GM21529 (cell line): ENCODE results near the gene ISOC2.

ENCODE experiments used
- ATAC-seq: cut with Tn5 transposase; IDR thresholded peaks from one replicate; pipeline ENCODE4 v1.9.1; 2021; ENCODE audit not compliant: unreplicated experiment

Gene ISOC2

DNA sequence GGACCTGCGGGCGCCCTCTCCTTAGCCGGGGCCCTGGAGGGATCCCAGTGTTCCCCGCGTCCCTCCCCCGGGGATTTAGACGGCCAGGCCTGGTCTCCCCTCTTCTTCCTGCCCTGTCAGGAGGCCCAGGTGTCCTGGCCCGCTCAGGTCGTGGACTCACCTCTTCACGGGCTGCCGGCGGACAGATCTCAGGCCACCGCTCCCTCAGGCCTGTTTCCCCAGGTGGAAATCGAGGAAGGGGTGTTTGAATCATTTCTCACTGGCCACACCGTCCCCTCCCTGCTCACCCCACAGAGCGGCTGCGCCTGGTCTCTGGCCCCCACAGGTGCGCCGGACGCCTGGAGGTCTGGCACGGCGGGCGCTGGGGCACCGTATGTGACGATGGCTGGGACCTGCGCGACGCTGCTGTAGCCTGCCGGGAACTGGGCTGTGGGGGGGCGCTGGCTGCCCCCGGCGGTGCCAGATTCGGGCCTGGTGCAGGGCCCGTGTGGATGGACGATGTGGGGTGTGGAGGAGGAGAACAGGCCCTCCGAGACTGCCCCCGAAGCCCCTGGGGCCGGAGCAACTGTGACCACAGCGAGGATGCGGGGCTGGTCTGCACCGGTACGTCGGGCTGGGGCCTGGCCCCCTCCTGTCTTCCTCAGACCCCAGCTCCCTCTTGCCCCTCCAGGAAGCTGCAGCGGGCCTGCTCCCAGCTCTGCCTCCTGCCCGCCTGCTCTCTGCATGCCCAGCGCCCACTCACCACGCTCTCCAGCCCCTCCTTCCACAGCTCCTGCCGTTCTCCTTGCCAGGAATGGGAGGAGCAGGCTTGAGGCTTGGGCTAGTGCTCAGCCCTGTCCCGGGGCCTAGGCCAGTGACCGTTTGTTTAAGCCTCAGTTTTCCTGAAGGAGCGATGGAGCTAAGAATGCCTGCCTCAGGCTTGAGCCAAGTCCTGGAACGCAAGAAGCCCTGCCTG is 29.3 kb upstream of the ISOC2 start:
- no peak for ATAC-seq

GRCh38 chr19:55489711-55490477 is 28.5 kb upstream of the ISOC2 start:
- ATAC-seq = no peak

DNA sequence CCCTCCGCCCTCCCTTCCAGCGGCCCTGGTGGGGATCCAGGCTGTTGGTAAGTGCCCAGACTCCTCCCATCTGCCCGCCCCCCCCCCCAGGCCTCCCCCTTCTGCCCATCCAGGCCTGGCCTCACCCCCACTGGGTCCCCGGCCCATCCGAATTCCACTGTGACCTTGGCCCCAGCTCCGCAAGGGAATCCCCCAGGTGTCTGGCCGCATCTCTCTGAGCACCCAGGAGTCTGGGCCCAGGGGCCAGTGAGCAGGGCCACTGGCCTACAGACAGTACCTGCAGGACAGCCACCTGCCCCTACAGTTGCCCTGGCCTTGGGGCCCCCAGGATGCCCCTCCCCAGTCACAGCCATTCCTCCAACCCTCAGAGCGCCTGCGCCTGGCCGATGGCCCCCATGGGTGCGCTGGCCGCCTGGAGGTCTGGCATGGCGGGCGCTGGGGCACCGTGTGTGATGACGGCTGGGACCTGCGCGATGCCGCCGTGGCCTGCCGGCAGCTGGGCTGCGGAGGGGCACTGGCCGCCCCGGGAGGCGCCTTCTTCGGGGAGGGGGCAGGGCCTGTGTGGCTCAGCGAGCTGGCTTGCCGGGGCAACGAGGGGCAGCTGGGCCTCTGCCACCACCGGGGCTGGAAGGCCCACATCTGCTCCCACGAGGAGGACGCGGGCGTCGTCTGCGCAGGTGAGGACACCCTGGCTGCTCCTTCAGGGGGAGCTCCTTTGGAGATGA is 27.7 kb upstream of the ISOC2 start:
- no peak for ATAC-seq

- ATAC-seq = no peak
These were observed 26.7 kb upstream of the ISOC2 start, which contains the start of gene SSC5D for GRCh38 chr19:55487924-55488687. TSS of gene SSC5D (plus strand) at chr19:55488436. CDS start at chr19:55488590, 154 bp downstream.

- no peak for ATAC-seq
These were observed 25.8 kb upstream of the ISOC2 start for GRCh38 chr19:55486971-55487923.

DNA sequence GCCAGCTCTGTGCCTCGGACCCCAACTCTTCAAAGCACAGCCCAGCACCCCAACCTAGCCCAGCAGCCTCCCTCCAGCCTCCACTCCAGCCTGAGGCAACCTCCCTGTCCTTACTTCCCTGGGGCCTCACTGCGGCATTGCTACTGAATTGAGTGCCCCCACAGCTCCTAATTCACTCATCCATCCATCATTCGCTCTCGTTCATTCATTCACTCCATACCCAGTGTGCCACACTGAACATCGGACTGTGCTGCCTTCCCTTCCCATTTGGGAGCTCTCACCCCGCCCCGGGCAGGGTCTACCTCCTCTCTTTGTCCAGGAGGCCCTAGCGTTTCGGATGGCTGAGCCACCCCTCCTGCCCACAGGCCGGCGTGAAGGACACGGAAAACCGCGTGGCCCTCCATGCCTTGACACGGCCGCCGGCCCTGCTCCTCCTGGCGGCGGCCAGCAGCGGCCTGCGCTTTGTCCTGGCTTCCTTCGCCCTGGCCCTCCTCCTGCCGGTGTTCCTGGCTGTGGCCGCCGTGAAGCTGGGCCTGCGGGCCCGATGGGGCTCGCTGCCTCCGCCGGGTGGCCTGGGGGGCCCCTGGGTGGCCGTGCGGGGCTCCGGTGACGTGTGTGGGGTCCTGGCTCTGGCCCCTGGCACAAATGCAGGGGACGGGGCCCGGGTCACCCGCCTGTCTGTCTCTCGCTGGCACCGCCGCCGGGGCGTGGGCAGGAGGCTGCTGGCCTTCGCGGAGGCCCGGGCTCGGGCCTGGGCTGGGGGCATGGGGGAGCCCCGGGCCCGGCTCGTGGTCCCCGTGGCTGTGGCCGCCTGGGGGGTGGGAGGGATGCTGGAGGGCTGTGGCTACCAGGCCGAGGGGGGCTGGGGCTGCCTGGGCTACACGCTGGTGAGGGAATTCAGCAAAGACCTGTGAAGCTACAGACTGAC is 24.9 kb upstream of the ISOC2 start:
- no peak for ATAC-seq

DNA sequence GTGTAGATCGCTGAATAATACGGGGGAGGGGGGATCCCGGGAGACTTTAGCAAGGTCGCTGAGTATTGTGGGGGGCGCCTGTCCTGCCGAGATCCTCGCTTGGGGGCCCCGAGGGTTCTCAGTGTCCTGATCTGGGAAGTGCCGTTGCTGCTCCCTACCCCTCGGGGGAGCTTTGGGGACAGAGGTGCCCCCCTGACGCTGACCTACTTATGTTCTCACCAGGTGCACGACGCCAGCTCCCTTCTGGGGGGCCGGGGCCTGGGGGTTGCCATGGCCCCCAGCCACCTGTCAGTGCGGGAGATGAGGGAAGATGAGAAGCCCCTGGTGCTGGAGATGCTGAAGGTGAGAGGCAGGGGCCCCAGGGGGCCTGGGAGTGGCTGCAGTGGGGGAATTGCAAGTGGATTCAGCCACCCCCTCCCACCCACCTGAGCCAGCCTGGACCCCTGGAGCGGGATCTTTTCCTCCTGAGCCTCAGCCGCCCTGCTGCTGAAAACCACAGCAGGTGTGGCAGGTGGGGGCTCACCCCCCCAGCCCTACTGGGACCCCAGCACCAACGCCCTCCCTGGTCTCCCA is 24.1 kb upstream of the ISOC2 start:
- no peak for ATAC-seq

GRCh38 chr19:55484593-55485438 is 23.4 kb upstream of the ISOC2 start, which contains the start of gene NAT14:
TSS of gene NAT14 (plus strand) at chr19:55485188. CDS start at chr19:55485709, 521 bp downstream.
- peak; percentile 66 for ATAC-seq

DNA sequence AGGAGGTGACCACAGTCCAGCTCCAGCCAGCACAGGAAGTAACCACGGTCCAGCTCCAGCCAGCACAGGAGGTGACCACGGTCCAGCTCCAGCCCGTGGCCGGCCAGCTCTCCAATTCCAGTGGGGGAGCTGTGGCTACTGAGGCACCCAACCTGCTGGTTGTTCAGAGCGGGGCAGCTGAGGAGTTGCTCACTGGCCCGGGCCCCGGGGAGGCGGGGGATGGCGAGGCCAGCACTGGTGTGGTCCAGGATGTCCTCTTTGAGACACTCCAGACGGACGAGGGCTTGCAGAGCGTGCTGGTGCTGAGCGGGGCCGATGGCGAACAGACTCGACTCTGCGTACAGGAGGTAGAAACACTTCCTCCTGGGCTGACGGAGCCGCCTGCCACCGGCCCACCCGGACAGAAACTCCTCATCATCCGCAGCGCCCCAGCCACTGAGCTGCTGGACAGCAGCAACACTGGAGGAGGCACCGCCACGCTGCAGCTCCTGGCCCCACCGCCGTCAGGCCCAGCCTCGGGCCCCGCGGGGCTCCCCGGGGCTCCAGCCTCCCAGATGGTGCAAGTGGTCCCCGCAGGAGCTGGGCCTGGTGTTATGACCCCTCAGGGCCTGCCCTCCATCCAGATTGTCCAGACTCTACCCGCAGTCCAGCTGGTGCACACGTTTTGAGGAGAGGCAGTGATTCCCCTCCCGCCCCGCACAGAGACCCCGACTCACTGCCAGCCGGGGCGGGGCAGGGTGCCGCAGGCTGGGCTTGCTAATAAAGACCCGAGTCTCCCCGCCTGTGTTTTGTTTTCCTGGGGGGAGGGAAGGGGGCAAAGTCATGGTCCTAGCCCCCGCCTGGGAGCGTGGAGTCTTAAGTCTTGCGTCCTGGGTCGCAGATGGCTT is 22.5 kb upstream of the ISOC2 start:
- ATAC-seq = no peak

GRCh38 chr19:55482967-55483705 is 21.7 kb upstream of the ISOC2 start:
- no peak for ATAC-seq

DNA sequence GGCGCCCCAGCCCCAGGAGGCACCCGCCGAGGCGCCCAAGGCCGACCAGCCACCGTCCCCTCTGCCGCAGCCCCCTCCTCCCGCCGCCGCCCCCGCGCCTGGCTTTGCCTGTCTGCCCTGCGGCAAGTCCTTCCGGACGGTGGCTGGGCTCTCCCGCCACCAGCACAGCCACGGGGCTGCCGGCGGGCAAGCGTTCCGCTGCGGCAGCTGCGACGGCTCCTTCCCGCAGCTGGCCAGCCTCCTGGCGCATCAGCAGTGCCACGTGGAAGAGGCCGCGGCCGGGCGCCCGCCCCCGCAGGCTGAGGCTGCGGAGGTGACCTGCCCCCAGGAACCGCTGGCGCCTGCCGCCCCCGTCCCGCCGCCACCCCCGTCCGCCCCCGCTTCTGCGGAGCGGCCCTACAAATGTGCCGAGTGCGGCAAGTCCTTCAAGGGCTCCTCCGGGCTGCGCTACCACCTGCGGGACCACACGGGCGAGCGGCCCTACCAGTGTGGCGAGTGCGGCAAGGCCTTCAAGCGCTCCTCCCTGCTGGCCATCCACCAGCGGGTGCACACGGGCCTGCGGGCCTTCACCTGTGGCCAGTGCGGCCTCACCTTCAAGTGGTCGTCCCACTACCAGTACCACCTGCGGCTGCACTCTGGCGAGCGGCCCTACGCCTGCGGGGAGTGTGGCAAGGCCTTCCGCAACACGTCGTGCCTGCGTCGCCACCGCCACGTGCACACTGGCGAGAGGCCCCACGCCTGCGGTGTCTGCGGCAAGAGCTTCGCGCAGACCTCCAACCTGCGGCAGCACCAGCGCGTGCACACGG is 20.9 kb upstream of the ISOC2 start:
- no peak for ATAC-seq

DNA sequence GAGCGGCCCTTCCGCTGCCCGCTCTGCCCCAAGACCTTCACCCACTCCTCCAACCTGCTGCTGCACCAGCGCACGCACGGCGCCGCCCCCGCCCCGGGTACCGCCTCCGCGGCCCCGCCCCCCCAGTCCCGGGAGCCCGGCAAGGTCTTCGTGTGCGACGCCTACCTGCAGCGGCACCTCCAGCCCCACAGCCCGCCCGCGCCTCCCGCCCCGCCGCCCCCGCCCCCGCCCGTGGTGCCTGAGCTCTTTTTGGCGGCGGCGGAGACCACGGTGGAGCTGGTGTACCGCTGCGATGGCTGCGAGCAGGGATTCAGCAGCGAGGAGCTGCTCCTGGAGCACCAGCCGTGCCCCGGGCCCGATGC is 20.3 kb upstream of the ISOC2 start:
- no peak for ATAC-seq

GRCh38 chr19:55481148-55481793 is 19.8 kb upstream of the ISOC2 start:
- no peak for ATAC-seq
